ENCODE measurements around the gene OR8D2.

The OR8D2 gene

GRCh38 chr11:124320097-124320496 lies at the start of gene OR8D2:
TSS of gene OR8D2 (minus strand) at chr11:124320197. CDS start at chr11:124320197, 0 bp downstream.
- no peak for DNase-seq

- DNase-seq: no peak
Observed at GRCh38 chr11:124359566-124359965, 39.6 kb upstream of the OR8D2 start.

- no peak for DNase-seq
Observed at GRCh38 chr11:124346311-124346955, 26.4 kb upstream of the OR8D2 start.

GRCh38 chr11:124344346-124344745 lies 24.3 kb upstream of the OR8D2 start:
- no peak for DNase-seq

- DNase-seq: no peak
Observed at GRCh38 chr11:124340142-124340447, 20.1 kb upstream of the OR8D2 start.

- DNase-seq: no peak
Observed at GRCh38 chr11:124339396-124340141, 19.6 kb upstream of the OR8D2 start.

GRCh38 chr11:124331873-124332272 lies 11.9 kb upstream of the OR8D2 start:
- DNase-seq: no peak

- DNase-seq: no peak
Observed at GRCh38 chr11:124329787-124330478, 9.9 kb upstream of the OR8D2 start.

GRCh38 chr11:124327775-124328174 lies 7.8 kb upstream of the OR8D2 start:
- DNase-seq: no peak

- DNase-seq: no peak
Observed at GRCh38 chr11:124322356-124322755, 2.4 kb upstream of the OR8D2 start.

GRCh38 chr11:124315052-124315451 lies 4.9 kb downstream of the OR8D2 start:
- no peak for DNase-seq

- no peak for DNase-seq
Observed at GRCh38 chr11:124313849-124314248, 6.1 kb downstream of the OR8D2 start, which contains the start of gene OR8D1. TSS of gene OR8D1 (minus strand) at chr11:124313949. CDS start at chr11:124310766, 3,183 bp downstream.

GRCh38 chr11:124313131-124313530 lies 6.9 kb downstream of the OR8D2 start:
- DNase-seq: no peak

GRCh38 chr11:124311670-124312069 lies 8.3 kb downstream of the OR8D2 start:
- DNase-seq: no peak

GRCh38 chr11:124311269-124311668 lies 8.7 kb downstream of the OR8D2 start:
- DNase-seq: no peak

GRCh38 chr11:124310721-124311120 lies 9.3 kb downstream of the OR8D2 start:
- no peak for DNase-seq

- no peak for DNase-seq
Observed at GRCh38 chr11:124307093-124307492, 12.9 kb downstream of the OR8D2 start.

GRCh38 chr11:124302347-124303125 lies 17.5 kb downstream of the OR8D2 start:
- no peak for DNase-seq

- no peak for DNase-seq
Observed at GRCh38 chr11:124301548-124301947, 18.4 kb downstream of the OR8D2 start.

GRCh38 chr11:124297921-124298320 lies 22.1 kb downstream of the OR8D2 start:
- DNase-seq: no peak

GRCh38 chr11:124296016-124296415 lies 24.0 kb downstream of the OR8D2 start:
- no peak for DNase-seq

- DNase-seq: no peak
Observed at GRCh38 chr11:124294687-124295086, 25.3 kb downstream of the OR8D2 start.

Measured in activated T-cell treated with anti-CD3 and anti-CD28 coated beads, Interleukin-2, amount 50 U/mL, for 1 hour (primary cell).